GM12865 (cell line): ENCODE data around the gene YOD1.

ENCODE experiments used
- DNase-seq: peaks from one replicate; pipeline ENCODE4 v3.0.0; 2010; ENCODE audit warnings: low read depth
- H3K4me3 ChIP-seq: 2 replicates; pipeline ENCODE4 v1.5.1; 2011; ENCODE audit warnings: mild to moderate bottlenecking, low read depth, low read length, control low read depth
- TF ChIP-seq, protein P1 (sequence below): IDR thresholded peaks from 2 replicates; pipeline ENCODE4 v1.5.1; 2011; ENCODE audit warnings: low read length, control low read depth, low read depth, inconsistent platforms; ENCODE audit not compliant: insufficient read depth; ENCODE audit errors: missing control alignments

Gene YOD1

DNA sequence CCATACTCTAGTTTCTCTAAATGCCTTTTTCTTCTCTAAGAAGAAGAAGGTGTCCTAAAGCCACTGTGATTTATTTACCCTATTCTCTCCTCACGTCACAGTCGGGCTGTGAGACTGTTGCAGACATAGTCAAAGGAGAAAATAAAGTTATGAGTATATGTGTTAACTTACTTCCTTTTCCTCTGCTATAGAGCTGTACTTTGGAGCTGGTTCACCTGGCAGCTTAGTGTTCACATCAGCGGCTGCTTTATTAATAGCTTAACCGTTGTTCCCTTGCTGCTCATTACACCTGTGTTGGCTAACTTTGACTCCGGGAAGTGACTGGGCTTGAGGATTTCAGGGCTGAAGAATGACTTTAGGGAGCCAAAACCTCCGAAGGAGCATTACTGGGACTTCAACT, 5.7 kb upstream of the YOD1 start:
- DNase-seq, result no peak
- TF ChIP-seq, protein P1, sequence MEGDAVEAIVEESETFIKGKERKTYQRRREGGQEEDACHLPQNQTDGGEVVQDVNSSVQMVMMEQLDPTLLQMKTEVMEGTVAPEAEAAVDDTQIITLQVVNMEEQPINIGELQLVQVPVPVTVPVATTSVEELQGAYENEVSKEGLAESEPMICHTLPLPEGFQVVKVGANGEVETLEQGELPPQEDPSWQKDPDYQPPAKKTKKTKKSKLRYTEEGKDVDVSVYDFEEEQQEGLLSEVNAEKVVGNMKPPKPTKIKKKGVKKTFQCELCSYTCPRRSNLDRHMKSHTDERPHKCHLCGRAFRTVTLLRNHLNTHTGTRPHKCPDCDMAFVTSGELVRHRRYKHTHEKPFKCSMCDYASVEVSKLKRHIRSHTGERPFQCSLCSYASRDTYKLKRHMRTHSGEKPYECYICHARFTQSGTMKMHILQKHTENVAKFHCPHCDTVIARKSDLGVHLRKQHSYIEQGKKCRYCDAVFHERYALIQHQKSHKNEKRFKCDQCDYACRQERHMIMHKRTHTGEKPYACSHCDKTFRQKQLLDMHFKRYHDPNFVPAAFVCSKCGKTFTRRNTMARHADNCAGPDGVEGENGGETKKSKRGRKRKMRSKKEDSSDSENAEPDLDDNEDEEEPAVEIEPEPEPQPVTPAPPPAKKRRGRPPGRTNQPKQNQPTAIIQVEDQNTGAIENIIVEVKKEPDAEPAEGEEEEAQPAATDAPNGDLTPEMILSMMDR, result no peak
- H3K4me3 ChIP-seq, result no peak overlapping the region

DNA sequence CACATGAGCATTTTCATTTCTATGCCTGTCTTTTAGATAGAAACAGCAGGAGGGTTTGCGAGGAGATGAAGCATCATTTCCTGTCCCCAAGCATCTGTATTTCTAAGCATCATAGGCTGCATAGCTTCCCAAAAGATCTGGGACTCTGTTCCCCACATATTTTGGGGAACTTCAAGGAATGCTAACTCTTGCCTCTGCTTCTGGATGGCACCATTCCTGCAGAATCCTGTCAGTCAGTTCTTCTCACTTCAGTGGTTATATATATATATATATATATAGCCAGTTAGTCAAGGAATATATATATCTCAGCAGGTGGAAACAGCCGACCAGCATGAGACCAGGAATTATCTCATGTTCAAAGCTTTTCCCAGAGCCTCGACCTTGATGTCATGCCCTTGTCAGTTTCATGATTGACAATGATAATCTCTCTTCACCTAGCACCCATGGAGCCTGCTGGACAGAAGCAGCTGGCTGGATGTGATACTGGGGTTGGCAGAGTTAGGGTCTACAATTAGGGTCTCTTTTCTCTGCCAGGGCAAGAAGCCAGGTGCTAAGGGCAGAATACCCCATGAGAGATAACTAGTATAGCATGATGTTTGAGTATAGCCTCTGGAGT, 4.5 kb upstream of the YOD1 start:
- TF ChIP-seq, protein P1, result no peak
- no peak overlapping the region for H3K4me3 ChIP-seq
- DNase-seq, result no peak

DNA sequence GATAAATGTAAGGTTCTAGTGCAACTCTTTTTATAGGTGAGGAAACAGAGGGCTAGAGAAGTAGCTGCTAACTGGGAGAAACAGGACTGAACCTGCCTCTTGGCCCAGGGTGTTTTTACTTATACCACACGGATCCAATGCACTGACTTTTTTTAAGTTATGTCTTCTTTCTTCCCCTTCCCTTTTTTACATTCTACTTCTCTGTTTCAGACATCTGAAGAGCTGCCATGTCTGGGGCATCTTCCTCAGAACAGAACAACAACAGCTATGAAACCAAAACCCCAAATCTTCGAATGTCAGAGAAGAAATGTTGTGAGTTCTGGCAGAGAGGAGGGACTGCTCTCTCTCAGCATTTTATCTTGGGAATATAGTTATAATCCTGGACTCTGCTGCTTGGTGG, 3.5 kb upstream of the YOD1 start:
- H3K4me3 ChIP-seq, result no peak overlapping the region
- peak; percentile 36 for DNase-seq
- TF ChIP-seq, protein P1, result no peak

DNA sequence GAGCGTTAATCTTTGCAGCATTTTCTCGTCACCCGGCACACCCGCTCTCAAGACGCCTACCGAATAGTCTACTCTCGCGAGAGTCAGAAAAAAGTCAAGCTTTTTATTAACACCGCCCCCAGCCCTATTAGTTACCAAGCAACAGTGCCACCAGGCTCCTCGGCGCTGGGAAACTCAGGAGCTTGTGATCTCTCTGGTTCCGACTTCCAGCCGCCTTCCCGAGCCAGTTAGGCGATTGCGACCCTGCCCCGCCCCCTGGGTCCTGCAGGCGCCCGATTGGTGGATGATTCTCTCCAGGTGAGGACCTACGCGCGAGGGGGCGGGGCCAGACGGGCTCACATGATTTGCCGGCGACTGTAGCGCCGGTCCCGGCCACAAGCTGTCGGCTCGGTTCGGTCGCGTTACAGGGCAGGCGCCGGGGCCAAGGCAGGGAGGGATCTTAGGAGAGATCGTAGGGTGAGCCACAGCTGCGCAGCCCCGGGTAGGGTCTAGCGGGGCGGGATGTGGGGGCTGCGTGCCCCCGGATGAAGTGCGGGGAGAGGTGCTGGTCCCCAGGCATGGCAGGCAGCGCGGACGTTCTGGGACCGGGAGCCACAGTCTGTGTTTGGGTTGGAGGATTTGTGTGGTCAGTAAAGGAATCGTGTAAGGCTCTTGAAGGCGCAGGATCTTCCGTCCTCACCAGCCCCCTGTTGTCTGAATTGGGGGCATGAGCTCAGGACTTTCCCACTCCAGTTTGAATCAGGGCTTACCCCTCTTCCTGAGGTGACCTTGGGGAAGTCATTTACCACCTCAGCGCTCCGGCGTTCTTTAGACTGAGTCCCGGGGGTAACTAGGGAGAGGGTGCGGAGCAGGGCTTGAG, 2.1 kb upstream of the YOD1 start, which contains the start of gene PFKFB2:
TSS of gene PFKFB2 (plus strand) at position 365 of the 859 bp plus-strand sequence. CDS start 1,443 bp downstream, outside the sequence.
- TF ChIP-seq, protein P1, result peak; percentile 6
- DNase-seq, result peak; percentile 93

DNA sequence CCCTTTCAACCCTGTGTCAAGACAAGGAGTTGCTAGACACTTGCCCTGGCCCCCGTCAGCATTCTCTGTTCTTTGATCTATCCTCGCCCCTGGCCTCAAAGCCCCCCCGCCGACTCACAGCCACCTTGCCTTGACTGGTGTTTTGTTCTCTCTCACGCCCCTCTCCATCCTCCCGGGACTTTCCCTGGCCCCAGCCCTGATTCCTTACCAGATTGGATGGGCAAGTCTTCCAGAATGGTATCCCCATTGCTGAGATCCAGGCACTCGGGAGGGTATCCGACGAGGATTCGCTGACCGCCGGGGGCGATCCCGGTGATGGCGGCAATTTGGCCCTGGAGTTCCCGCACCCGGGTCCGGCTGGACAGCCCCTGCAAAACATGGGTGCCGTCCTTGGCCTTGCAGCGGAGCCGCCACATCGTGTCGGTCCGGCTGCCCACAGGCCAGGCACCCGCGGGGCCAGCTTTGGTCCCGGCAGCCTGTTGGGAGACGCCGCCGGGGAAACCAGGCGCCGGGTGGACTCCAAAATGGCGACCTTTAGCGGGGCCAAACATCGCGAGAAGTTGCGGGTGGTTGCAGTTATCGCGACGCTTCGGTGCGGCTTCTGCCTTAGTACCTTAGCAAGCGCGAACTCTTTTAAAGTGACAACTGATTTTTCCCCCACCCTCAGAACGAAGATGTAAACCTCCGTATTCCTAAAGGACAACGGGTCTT, 373 bp downstream of the YOD1 start:
- DNase-seq, result peak; percentile 95
- H3K4me3 ChIP-seq, result peak overlapping the region; percentile 98
- TF ChIP-seq, protein P1, result no peak

More for the DNA sequence above, 2.1 kb upstream of the YOD1 start, which contains the start of gene PFKFB2:
- peak within 1 kb of the TSS; percentile 80 for H3K4me3 ChIP-seq

DNA sequence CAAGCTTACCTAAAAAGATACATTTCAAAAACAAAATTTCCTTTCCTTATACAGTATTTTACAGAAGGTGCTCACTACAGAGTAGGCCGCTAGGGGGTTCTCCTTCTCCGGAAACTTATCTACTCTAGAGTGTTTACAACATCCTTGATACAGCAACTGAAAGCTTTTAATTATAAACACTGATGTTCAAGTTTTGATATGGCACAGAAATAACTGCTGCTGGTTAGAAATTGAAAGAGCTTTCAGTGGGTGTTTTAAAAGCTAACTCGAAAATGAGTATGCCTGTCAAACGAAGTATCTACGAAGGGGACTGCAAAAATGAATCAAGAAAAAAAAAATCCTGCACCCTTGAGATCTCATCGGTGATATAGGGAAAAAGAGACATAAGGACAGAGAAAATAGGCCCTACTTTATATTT, 1.0 kb downstream of the YOD1 start:
- TF ChIP-seq, protein P1, result peak; percentile 71
- peak; percentile 76 for DNase-seq
- H3K4me3 ChIP-seq, result peak overlapping the region; percentile 98
